PC-3 (cell line): ENCODE results near the gene FAM117B. TPM values are rescaled to one million over a fixed set of nuclear protein-coding genes. Genes with fewer than 3 reads are reported as not detected.
A peak's percentile ranks its signal among the peaks of the same experiment; 100 is the strongest.

ENCODE experiments used
- ATAC-seq: fragments of 200-7000 bp; cut with Tn5 transposase; 2 replicates; pipeline ENCODE4 v1.9.1; 2020; ENCODE audit warnings: mild to moderate bottlenecking, moderate library complexity
- Bru-seq: library from RNA; stranded (reverse); fragments of 400-500 nt; gene quantifications from one replicate; lab custom pipeline; 2021; lab: Mats Ljungman, UMichigan
- BruChase-seq, 2 experiments: library from RNA; stranded (reverse); fragments of 400-500 nt; gene quantifications; one replicate each; lab custom pipeline; 2021; lab: Mats Ljungman, UMichigan
- BruUV-seq: library from RNA; stranded (reverse); fragments of 400-500 nt; replicated peaks from 2 replicates; lab custom pipeline; 2021; lab: Mats Ljungman, UMichigan
- CTCF ChIA-PET: fragments of 300-600 bp; sonication (Branson Sonifier 250); formaldehyde crosslinking; loops from one replicate; lab custom pipeline; 2022; ENCODE audit warnings: antibody characterized with exemption; lab: Charles Lee
- POLR2A ChIA-PET: fragments of 300-600 bp; sonication (Branson Sonifier 250); formaldehyde crosslinking; loops from one replicate; lab custom pipeline; 2022; ENCODE audit warnings: antibody characterized with exemption; ENCODE audit not compliant: unreplicated experiment; lab: Charles Lee
- DNase-seq: peaks from one replicate; pipeline ENCODE4 v3.0.0-alpha.2; 2015
- H2AFZ ChIP-seq: fragments of 300-600 bp; sonication (generic); 2 replicates; pipeline ENCODE4 v1.6.0; 2016; ENCODE audit warnings: antibody characterized with exemption, low read length
- H3F3A ChIP-seq: fragments of 300-600 bp; sonication (generic); one replicate; pipeline ENCODE4 v1.6.0; 2017; ENCODE audit warnings: antibody characterized with exemption, low read length, control low read depth, mild to moderate bottlenecking; ENCODE audit not compliant: unreplicated experiment
- H3K27ac ChIP-seq: fragments of 300-600 bp; sonication (generic); 2 replicates; pipeline ENCODE4 v1.5.1; 2016; ENCODE audit warnings: mild to moderate bottlenecking, low read length
- H3K27me3 ChIP-seq: fragments of 300-600 bp; sonication (generic); 2 replicates; pipeline ENCODE4 v1.6.1; 2016; ENCODE audit warnings: low read length, mixed read lengths
- H3K36me3 ChIP-seq: fragments of 300-600 bp; sonication (generic); 2 replicates; pipeline ENCODE4 v1.6.1; 2016; ENCODE audit warnings: low read depth, mixed run types, low read length, mixed read lengths
- H3K4me1 ChIP-seq: fragments of 300-600 bp; sonication (generic); 2 replicates; pipeline ENCODE4 v1.5.1; 2016; ENCODE audit warnings: low read length; ENCODE audit not compliant: insufficient read depth
- H3K4me2 ChIP-seq: fragments of 300-600 bp; sonication (generic); 2 replicates; pipeline ENCODE4 v1.6.0; 2016; ENCODE audit warnings: low read length
- H3K4me3 ChIP-seq: fragments of 300-600 bp; sonication (generic); 2 replicates; pipeline ENCODE4 v1.5.1; 2016; ENCODE audit warnings: mild to moderate bottlenecking, low read length, mixed read lengths
- H3K79me2 ChIP-seq: fragments of 300-600 bp; sonication (generic); 2 replicates; pipeline ENCODE4 v1.6.1; 2017; ENCODE audit warnings: low read length, mixed read lengths
- H3K9ac ChIP-seq: fragments of 300-600 bp; sonication (generic); 2 replicates; pipeline ENCODE4 v1.6.0; 2016; ENCODE audit warnings: mild to moderate bottlenecking, low read length
- H3K9me2 ChIP-seq: fragments of 300-600 bp; sonication (generic); replicated peaks from 2 replicates; pipeline ENCODE4 v1.6.1; 2016; ENCODE audit warnings: mixed run types, low read length, mixed read lengths
- H3K9me3 ChIP-seq: fragments of 300-600 bp; sonication (generic); 2 replicates; pipeline ENCODE4 v1.6.1; 2016; ENCODE audit warnings: low read length, mixed read lengths
- H4K20me1 ChIP-seq: fragments of 300-600 bp; sonication (generic); 2 replicates; pipeline ENCODE4 v1.6.1; 2016; ENCODE audit warnings: low read length, mixed read lengths
- EZH2 ChIP-seq: fragments of 300-600 bp; sonication (generic); IDR thresholded peaks from one replicate; pipeline ENCODE4 v1.6.1; 2017; ENCODE audit warnings: antibody characterized with exemption, mild to moderate bottlenecking, low read length; ENCODE audit not compliant: unreplicated experiment
- EZH2phosphoT487 ChIP-seq: fragments of 300-600 bp; sonication (generic); IDR thresholded peaks from 2 replicates; pipeline ENCODE4 v1.6.1; 2018; ENCODE audit warnings: mild to moderate bottlenecking, antibody characterized with exemption, low read length, borderline replicate concordance
- intact Hi-C: fragments of 100-400 bp; cut with micrococcal nuclease; formaldehyde crosslinking; loops from 2 replicates; pipeline ENCODE4 v1.9.0; 2023
- long read RNA-seq: library from polyadenylated mRNA; unstranded; transcript quantifications from one replicate; pipeline ENCODE4 v2.0.0, GENCODE V29; 2021; ENCODE audit not compliant: unreplicated experiment
- total RNA-seq: library from RNA; depleted of rRNA; stranded (reverse); fragments of >200 nt; gene quantifications from 2 replicates; pipeline ENCODE4 v1.2.3, GENCODE V29; 2014; rRNA removed
- TF ChIP-seq, protein P1 (sequence below): fragments of 300-600 bp; sonication (generic); conservative IDR thresholded peaks from 2 replicates; pipeline ENCODE4 v1.5.1; 2017; ENCODE audit warnings: antibody characterized with exemption, low read depth, mild to moderate bottlenecking, low read length

FAM117B gene
- total RNA-seq, result 2.2 and 3.6 TPM in 2 replicates
- percentile 67 among the genes with signal in this experiment for Bru-seq, nascent RNA
- BruChase-seq, experiment 1, labeled RNA remaining after a 6-hour chase, result percentile 58 among the genes with signal in this experiment
- BruChase-seq, experiment 2, labeled RNA remaining after a 2-hour chase, result percentile 61 among the genes with signal in this experiment
- long read RNA-seq, full-length matches to known transcripts, result 6 of 12 reads
- long read RNA-seq, partial matches to known transcripts, result 5 of 12 reads
- long read RNA-seq, other reads (novel, unspliced or antisense), result 1 of 12 reads

- no peaks in the 10 kb centered on the region for H3K27me3 ChIP-seq
- no peaks in the 10 kb centered on the region for H3K36me3 ChIP-seq
- peak within 1 kb of the TSS; percentile 82 for H3K4me2 ChIP-seq
- H3K9me3 ChIP-seq, result no peaks in the 10 kb centered on the region
- peak within 1 kb of the TSS; percentile 99 for H3K4me3 ChIP-seq
- peak; percentile 93 for ATAC-seq
- 0 out of 2 replicates have a peak within 1 kb of the TSS, but pooled peaks have one; percentile 33 for H3K27ac ChIP-seq
- H2AFZ ChIP-seq, result peak within 1 kb of the TSS; percentile 88
- no peaks in the 10 kb centered on the region for H3F3A ChIP-seq
- intact Hi-C loops, result loop anchor here (1.0 to 2.0 kb wide), 2 partner anchors 46 to 236 kb away; partner anchors contain the start of gene ICA1L
- H3K9ac ChIP-seq, result peak within 1 kb of the TSS; percentile 84
- H4K20me1 ChIP-seq, result no peaks in the 10 kb centered on the region
- ChIA-PET CTCF (no interaction called here), POLR2A (interaction anchor here (0.6 to 0.7 kb wide), 3 partner anchors 136 to 1177 kb away, joined by 3 read pairs; no protein-coding TSS in a partner anchor)
- peak; percentile 97 for DNase-seq
- no TSS peak for BruUV-seq
- peaks cover 24% of the 10 kb centered on the region for H3K4me1 ChIP-seq
- TF ChIP-seq EZH2phosphoT487 (no peak), EZH2 (no peak)
- TF ChIP-seq, protein P1, sequence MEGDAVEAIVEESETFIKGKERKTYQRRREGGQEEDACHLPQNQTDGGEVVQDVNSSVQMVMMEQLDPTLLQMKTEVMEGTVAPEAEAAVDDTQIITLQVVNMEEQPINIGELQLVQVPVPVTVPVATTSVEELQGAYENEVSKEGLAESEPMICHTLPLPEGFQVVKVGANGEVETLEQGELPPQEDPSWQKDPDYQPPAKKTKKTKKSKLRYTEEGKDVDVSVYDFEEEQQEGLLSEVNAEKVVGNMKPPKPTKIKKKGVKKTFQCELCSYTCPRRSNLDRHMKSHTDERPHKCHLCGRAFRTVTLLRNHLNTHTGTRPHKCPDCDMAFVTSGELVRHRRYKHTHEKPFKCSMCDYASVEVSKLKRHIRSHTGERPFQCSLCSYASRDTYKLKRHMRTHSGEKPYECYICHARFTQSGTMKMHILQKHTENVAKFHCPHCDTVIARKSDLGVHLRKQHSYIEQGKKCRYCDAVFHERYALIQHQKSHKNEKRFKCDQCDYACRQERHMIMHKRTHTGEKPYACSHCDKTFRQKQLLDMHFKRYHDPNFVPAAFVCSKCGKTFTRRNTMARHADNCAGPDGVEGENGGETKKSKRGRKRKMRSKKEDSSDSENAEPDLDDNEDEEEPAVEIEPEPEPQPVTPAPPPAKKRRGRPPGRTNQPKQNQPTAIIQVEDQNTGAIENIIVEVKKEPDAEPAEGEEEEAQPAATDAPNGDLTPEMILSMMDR, result no peak
- no peaks in the 10 kb centered on the region for H3K9me2 ChIP-seq
- peaks cover 21% of the 10 kb centered on the region for H3K79me2 ChIP-seq
These were observed at the start of gene FAM117B for GRCh38 chr2:202634556-202635427. FAM117B (plus strand) TSS chr2:202634969; CDS start chr2:202635188, 219 bp downstream.

DNA sequence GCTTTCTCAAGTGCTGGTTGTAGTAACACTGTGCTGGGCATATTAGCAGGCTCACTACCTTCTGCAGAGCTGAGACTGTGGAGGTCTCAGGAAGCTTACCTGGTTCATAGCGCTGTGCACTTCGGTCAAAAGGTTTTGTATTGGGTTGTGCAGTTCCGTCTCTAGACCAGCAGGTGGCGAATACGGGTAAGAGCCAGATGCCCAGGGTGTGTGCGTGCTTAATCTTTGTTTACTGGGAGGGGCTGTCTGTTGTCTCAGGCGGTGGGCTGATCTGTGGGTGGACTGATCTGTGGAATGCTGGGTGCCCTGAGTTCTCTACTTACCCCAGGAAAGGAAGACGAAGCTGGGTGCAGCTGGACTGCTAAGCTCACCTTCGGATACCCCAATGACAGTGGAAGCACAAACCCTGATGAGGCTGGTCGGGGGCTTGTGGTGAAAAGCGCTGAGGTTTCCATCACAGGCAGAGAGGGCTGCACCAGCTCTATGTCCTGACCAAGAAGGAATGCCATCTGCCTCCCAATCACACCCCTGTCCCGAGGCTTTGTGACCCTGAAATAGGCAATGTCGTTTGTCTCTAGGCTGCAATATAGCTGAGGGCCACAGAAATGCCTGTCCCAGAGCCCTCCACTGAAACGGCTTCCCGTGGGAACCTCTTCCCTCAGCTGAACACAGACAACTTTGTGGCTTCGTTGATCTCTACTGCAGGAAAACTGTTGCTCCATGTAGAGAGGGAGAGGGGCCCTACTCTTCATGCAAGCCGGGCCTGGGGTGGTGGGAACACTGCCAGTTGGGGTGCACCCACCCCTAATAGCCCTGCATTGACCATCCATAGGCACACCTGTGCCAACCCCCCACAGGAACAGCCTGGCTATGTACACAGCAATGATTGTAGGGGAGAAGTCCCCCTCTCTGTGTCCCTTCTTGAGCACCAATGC lies 45.9 kb upstream of the FAM117B start:
- Histone ChIP-seq H3K79me2 (no peaks in the 10 kb centered on the region), H3K9me3 (no peaks in the 10 kb centered on the region), H3K27me3 (no peaks in the 10 kb centered on the region), H3K36me3 (no peaks in the 10 kb centered on the region), H3K4me2 (peak overlapping the region; percentile 63), H4K20me1 (no peaks in the 10 kb centered on the region), H2AFZ (peak overlapping the region; percentile 41), H3K9me2 (no peaks in the 10 kb centered on the region), H3K27ac (no peak overlapping the region), H3K9ac (no peak overlapping the region), H3K4me3 (no peak overlapping the region), H3K4me1 (peaks cover 4% of the 10 kb centered on the region), H3F3A (no peaks in the 10 kb centered on the region)
- ChIA-PET POLR2A (no interaction called here), CTCF (interaction anchor here (0.5 to 1.0 kb wide), 5 partner anchors 47 to 498 kb away, joined by 3 to 14 read pairs (median 4); no protein-coding TSS in a partner anchor)
- DNase-seq (peak; percentile 89), ATAC-seq (peak; percentile 95)
- no TSS peak for BruUV-seq
- TF ChIP-seq EZH2, result no peak
- TF ChIP-seq, protein P1, result peak; percentile 91
- intact Hi-C loops, result loop anchor here (1.0 to 10.0 kb wide), 4 partner anchors 45 to 281 kb away; partner anchors contain the start of gene FAM117B
